NCI-H1105 (cell line): ENCODE data around the gene PNPLA2.

ENCODE experiments used
- DNase-seq: peaks from one replicate; lab custom pipeline; 2025; lab: John Stamatoyannopoulos, UW

Gene PNPLA2

DNA sequence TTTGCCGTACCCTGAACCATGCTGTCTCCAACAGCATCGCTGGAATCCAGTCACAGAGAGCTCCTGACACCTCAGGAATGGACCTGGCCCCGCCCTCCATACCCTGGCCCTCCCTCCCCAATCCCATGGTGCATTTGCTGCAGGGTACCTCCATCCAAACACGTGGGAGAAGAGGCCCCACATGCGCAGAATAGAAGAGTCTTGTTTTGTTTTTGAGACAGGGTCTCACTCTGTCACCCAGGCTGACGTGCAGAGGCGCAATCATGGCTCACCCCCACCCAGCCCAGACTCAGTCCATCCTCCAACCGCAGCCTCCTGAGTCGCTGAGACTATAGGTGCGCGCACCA, 2.3 kb upstream of the PNPLA2 start:
- no peak for DNase-seq

DNA sequence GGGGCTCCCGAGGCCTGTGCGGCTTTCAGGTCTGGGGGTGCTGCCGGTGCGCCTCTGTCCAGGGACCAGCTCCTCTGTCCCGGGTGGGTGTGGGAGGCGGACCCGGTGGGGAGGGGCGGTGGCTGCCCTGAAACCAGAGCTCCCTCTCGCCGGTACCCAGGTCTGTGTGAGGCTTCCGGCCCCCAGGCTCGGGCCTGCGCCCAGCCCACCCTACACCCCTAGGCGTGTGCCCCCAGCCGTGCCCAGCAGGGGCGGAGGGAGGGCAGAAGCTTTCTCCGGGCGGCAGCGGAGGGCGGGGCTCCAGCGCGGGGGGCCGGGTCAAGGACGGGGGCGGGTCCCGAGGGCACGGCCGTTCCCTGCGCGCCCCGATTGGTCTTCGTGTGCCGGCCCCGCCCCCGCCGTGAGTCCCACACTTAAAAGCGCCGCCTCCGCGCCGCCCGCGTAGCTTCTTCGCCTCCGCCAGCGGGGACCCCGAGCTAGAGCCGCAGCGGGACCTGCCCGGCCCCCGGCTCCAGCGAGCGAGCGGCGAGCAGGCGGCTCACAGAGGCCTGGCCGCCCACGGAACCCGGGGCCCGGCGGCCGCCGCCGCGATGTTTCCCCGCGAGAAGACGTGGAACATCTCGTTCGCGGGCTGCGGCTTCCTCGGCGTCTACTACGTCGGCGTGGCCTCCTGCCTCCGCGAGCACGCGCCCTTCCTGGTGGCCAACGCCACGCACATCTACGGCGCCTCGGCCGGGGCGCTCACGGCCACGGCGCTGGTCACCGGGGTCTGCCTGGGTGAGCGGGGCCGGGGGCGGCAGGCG, 616 bp downstream of the PNPLA2 start:
- peak; percentile 91 for DNase-seq

DNA sequence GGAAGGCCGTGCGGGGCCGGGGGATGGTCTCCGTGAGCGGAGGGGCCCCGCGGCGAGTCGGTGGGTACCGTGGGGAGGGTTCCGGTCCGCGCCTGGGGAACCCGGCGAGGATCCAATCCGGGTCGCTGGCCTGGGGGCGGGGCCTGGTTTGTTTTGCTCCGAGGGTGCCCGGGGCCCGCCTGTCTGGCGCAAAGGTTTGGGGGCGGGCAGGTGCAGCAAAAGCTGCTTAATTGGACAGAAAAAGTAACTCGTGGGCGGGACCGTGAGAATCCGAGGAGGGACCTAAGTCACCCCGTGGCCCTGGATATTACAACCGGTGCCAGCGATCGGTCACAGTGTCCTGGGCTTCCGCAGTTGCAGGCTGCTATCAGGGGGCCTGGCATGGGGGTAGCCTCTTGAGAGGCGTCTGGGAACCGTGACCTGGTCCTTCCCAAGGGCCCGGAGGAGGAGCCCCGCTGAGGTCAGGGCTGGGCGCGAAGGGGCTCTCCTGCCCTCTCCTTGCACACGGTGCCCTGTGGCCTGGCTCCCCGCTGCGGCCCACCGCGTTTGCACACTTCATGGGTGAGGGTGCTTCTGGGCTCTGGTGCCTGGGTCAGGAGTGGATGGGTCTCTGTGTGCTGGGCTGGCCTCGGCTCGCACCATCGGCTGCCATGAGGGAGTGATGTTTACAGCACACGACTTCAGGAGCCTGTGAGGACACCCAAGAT, 1.4 kb downstream of the PNPLA2 start:
- DNase-seq, result peak; percentile 94

DNA sequence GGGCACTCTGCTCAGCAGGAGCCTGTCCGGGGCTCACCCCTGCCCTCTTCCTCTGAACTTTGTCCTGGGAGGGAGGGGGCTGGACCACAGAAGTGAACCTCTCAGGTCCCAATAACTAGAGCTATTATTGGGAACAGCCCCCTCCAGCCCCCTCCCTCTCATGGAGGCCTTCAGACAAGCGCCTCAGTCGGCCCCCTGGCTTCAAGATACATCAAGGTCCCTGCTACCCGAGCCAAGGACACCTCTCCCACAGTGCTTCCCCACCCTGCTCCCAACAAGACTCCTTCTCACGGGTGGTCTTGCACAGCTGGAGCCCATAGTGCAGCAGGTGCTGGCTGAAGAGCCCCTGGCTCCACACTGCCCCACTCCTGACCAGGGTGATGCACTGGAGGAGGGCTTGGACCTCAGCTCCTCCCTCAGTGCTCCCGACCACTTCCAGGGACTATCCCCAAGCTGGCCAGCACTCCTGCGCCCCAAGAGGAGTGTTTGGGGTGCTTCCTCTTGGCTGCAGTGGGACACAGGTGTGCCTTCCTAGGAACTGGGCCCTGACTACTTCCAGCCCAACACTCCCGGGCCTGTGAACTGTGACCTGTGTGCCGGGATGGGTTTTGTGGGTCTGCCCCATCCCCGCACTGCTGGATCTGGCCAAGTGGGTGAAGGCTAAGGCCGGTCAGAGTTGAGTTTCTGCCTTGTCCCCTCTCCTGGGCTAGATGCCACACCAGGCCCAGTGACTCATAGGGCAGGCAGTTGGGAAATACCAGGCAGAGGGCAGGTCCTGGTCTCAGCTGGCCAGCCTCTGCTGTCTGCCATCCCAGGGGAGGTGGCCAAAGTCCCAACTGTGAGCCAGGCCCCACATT, 2.2 kb downstream of the PNPLA2 start:
- DNase-seq, result no peak

DNA sequence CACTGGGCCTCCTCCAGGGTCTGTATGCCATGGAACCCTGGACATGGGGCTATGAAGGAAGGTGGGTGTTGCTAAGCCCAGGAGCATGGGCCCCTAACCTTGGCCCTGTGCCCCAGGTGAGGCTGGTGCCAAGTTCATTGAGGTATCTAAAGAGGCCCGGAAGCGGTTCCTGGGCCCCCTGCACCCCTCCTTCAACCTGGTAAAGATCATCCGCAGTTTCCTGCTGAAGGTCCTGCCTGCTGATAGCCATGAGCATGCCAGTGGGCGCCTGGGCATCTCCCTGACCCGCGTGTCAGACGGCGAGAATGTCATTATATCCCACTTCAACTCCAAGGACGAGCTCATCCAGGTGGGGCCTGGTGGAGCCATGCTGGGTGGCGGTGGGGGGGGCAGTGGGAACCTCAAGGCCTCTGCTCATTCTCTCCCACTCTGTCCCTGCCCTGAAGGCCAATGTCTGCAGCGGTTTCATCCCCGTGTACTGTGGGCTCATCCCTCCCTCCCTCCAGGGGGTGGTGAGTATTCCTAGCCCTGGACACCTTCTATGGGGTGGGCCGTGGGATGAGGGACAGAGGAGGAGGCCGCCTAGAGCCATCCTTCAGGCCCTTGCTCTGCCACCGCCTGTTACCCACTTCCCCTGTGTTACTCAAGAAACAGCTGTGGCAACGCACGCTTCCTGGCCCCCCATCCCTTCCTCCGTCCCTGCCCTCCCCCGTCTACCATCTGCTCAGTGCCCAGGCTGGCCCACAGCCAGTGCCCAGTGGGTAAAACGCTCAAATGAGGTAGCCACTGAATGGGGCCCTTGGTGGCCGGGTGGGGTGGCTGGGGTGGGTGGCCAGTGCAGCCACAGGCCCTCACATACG, 3.0 kb downstream of the PNPLA2 start:
- no peak for DNase-seq

DNA sequence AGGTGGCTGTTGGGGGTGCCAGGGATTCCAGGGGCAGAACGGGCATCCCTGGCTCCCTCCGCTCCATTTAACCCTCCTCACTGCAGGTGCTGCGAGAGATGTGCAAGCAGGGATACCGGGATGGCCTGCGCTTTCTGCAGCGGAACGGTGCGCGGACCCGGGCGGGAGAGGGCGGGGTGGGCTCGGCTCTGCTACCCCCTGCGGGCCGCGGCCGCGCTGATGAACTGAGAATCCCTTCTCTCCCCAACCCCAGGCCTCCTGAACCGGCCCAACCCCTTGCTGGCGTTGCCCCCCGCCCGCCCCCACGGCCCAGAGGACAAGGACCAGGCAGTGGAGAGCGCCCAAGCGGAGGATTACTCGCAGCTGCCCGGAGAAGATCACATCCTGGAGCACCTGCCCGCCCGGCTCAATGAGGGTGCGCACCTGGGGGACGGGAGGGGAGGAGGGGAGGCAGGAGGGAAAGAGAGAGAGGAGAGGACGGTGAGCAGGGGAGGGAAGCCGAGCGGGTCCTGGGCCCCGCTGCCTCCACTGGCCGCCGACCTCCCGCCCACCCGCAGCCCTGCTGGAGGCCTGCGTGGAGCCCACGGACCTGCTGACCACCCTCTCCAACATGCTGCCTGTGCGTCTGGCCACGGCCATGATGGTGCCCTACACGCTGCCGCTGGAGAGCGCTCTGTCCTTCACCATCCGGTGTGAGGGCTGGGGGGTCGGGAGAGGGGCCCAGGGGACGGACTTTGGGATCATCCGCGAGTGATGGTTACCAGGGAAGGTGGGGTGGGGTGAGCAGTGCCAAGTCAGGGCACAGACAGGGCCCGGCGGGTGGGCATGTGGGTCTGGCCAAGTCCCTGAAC, 5.0 kb downstream of the PNPLA2 start:
- peak; percentile 58 for DNase-seq

DNA sequence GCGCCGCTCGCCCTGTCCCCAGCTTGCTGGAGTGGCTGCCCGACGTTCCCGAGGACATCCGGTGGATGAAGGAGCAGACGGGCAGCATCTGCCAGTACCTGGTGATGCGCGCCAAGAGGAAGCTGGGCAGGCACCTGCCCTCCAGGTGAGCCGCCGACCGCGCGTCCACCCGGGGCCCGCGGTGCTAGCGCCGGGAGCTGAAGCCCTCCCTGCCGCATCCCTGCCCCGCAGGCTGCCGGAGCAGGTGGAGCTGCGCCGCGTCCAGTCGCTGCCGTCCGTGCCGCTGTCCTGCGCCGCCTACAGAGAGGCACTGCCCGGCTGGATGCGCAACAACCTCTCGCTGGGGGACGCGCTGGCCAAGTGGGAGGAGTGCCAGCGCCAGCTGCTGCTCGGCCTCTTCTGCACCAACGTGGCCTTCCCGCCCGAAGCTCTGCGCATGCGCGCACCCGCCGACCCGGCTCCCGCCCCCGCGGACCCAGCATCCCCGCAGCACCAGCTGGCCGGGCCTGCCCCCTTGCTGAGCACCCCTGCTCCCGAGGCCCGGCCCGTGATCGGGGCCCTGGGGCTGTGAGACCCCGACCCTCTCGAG, 5.7 kb downstream of the PNPLA2 start:
- DNase-seq, result peak; percentile 87

DNA sequence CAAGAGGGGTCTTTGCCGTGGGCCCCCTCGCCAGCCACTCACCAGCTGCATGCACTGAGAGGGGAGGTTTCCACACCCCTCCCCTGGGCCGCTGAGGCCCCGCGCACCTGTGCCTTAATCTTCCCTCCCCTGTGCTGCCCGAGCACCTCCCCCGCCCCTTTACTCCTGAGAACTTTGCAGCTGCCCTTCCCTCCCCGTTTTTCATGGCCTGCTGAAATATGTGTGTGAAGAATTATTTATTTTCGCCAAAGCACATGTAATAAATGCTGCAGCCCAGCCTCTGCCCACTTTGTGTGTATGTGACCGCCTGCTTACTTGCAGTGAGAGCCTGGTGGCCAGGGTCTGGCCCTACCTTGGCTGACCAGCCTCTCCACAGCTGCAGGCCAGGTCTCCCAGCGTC, 6.2 kb downstream of the PNPLA2 start:
- peak; percentile 70 for DNase-seq

DNA sequence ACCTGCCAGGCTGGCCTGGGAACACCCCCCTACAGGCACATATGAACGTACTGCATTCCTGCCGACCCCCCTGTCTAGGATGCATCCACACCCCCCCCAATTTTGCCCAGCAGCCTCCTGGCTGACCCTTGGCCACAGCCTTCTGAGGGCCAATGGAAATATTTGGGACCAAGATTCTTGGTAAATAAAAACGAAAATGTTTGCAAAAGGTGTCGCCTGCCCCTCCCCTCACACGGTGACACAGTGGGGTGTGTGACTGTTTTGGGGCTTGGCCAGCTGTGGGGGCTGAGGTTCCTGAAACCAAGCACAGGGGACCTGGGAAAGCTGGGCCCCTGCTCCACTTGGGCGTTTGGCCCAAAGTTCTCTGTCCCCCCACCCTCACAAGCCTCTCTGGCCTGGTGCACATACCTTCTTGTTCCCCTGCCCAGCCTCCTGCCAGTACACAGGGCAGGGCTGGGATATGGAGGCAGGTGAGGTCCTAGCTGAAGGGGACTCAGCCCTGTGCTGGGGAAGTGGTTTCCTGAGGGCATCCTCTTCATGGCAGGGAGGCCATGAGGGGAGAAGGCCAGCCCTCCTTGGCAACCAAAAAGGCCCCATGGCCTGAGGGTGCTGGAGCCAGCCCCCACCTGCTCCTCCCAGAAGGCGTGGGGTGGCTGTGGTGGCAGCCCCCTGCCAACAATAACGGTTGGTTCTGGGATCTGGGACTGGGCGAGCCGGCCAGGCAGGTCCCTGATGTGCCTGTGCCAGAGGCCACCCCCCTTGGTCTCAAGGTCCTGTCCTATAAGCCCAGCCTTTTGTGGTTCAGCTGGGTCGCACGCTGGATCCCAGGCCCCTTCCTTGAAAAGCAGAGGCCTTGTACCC, 6.9 kb downstream of the PNPLA2 start:
- no peak for DNase-seq

DNA sequence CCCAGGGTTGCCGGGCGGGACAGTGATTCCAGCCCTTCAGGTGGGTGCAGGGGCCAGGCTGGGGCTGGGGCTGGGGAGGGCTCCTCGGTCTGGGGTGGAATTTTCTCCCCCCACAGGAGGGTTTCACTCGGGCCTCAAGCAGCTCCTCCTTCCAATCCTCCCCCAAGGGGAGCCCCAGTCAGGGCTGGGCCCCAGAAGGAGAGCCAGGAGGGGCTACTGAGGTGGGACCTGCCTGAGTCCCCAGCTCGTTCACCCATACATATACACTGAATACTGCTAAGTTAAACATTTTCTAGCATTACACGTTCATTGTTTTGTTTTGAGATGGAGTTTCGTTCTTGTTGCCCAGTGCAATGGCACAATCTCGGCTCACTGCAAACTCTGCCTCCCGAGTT, 7.5 kb downstream of the PNPLA2 start:
- DNase-seq, result no peak

DNA sequence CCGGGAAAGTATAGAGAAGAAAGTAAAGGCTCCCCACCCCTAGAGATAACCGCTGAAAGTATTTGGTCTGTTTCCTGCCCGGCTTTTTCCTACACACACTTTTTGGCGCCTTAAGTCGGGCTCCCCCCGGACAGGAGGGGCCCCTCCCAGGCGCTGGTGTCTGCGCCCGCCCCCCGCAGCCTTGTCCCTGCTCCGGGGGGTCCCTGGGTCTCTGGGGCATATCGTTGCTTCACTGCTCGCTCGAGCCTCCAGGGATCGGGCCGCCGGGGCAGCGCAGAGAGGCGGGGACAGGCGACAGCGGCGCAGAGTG, 8.1 kb downstream of the PNPLA2 start:
- DNase-seq, result no peak

DNA sequence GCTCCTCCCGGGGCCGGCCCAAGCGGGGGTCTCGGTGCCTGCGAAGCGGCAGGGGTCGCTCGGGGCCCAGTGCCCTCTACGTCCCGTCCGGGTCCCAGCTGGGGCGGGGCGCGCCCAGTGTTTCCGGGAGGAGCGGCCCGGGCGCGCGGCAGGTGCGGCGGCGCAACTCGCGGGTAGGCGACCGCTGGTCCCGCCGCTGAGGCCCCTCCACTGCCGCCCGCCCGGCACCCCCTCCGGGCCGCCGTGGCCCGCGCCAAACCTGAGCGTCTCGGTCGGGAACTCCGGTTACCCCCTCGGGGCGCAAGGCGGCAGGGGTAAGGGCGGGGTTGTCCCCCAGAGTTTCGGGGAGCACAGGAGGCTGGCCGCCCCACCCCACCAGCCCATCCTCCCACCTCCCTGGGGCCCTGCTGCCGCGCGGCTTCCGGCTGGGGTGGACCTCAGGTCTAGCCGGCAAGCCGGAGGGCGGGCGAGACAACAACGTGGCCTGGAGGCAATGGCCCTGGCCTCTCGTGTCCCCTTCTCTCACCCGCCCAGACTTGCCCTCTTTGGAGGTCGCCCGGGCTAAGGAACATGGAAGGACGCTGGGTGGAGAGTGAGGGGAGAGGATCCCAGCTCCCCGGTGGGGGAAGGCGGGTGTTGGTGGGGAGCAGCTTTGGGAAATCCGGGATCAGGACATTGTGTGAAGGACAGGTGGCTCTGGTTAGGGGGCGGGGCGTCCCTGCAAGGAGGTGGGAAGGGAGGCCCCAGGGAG, 8.6 kb downstream of the PNPLA2 start:
- no peak for DNase-seq

DNA sequence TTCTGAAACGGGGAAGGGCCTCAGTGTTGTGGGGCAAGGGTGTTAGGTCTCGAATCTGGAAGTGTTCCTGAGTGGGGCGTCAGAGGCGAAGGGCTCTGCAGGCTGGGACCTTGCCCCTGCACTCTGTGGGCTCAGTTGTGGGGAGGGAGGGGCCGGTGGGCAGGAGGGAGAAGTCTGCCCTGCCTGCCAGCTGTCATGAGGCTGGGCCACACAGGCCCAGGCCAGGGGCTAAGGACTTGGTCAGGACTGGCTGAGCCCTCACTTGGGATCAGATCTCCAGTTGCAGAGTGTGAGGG, 9.1 kb downstream of the PNPLA2 start, which contains the start of gene CRACR2B:
TSS of gene CRACR2B (plus strand) at position 23 of the 296 bp plus-strand sequence. CDS start 689 bp downstream, outside the sequence.
- no peak for DNase-seq

DNA sequence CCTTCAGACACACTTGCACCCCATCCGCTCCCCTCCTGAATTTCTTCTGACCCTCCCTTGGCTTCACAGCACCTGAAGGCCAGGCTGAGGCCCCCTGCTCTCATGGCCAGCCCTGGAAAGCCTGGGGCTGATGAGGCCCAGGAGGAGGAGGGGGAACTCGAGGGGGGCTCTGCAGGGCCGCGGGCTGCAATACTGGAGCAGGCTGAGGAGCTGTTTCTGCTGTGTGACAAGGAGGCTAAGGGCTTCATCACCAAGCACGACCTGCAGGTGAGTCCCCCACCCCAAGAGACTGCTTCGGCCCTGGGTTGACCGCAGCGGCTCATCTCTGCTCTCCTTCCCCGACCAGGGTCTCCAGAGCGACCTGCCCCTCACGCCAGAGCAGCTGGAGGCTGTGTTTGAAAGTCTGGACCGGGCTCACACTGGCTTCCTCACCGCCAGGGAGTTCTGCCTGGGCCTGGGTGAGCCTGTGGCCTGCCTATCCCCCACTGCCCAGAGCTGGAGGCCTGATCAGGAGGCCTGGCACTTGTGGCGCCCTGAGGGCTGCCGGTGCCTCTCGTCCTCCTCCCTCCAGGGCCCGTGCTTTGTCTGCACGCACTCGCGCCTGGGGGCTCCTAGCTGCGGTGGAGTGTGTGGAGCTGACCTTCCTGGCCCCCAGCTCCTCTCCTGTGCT, 9.9 kb downstream of the PNPLA2 start:
- no peak for DNase-seq

DNA sequence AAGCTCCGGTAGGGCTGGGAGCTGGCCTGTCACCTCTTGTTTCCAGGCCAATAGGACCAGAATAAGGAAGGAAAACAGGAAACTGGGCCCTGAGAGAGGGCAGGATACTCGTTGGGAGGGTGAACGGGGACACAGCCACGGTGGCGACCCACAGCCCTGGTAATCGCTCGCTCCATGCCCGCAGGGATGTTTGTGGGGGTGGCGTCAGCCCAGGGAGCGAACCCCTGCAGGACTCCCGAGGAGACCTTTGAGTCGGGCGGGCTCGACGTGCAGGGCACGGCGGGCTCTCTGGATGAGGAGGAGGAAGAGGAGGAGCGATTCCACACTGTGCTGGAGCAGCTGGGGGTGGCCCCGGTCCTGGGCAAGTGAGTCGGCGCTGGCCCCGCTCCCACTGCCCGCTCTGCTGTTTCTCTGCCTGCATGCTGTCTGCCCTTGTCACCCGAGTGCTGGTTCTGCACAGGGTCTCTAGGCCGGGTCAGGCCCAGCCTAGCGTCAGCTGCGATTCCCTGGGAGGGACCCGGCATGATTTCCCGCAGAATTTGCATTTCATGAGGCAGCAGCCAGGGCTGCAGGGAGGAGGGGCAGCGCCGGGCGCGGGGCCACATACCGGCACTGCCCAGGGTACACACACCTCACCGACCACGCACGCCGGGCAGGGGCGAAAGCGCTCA, 10.6 kb downstream of the PNPLA2 start:
- no peak for DNase-seq

DNA sequence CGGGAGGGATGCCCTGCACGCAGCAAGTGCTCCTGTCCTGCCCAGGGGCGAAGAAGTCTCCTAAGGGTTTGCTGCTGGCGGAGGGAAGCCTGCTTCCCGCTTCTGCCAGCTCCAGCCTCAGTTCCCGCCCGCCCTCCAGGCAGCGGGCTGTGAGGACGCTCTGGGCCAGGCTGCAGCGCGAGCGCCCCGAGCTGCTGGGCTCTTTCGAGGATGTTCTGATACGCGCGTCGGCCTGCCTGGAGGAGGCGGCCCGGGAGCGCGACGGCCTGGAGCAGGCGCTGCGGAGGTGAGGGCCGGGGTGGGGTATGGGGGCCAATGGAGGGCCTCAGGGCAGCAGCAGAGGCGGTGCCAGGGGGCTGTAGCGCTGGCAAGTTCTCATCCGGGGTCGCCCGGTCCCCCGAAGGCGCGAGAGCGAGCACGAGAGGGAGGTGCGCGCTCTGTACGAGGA, 11.2 kb downstream of the PNPLA2 start:
- DNase-seq, result no peak

DNA sequence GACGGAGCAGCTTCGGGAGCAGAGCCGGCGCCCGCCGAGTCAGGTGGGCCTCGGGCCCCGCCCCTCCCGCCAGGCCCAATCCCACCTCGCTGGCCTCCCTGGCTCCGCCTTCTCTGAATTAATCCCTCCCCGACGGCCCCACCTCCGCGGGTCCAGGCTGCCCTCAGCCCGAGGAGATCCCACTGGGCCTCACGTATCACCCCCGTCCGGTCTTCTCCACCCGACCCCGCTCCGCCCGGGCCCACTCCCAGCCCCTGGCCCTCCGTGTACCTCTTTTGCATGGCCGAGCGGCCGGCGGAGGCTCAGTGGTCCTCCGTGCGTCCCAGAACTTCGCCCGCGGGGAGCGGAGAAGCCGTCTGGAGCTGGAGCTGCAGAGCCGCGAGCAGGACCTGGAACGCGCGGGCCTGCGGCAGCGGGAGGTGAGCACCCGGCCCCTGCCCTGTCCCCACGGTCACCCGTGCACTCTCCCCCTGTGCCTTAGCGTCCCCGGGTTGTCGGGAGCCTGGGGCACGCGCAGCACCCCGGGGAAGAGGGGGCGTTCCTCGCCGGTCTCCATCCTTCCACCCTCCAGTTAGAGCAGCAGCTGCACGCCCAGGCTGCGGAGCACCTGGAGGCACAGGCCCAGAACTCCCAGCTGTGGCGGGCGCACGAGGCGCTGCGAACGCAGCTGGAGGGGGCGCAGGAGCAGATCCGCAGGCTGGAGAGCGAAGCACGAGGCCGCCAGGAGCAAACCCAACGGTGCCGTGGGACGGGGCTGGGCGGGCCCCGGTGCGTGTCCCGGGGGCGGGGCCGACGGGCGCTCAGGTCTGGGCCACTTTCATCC, 11.8 kb downstream of the PNPLA2 start:
- peak; percentile 86 for DNase-seq
